ENCODE results near the gene KCNE3.
A peak's percentile ranks its signal among the peaks of the same experiment; 100 is the strongest.

Gene KCNE3

DNA sequence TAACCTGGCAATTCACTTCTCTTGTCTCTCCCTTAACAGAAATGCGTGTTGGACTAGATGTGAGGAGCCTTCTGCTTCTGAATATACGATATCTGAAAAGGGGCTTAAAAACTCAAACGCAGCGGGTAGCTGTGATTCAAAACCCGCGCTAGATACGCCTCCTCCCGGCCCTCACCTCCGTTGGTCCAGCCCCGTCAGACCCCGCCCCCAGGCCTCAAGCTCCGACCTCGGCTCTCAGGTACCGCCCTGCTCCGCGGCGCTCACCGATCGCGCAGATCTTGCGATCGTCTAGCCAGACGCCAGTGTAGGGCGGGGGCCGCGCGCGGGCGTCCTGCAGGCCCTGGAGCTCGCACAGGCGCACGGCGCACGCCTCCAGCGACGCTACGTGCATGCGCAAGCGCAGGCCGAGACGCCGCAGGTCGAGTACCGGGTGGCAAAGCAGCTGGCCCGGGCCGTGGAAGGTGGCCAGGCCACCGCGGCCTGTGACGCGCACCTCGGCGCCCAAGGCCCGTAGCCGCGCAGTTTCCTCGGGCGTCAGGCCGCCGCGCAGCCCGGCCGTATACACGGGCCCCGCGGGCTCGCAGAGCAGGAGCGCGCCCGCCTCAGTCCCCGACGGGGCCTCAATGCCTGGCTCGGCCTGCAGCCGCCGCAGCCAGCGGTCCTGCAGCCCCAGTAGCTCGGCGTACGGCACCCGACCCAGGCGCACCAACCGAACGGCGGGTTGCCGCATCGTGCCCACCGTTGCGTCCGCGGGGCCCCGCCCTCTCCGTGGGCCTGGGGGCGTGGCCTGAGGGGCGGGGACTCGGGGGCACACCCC lies 25.8 kb upstream of the KCNE3 start, which contains the start of gene LIPT2:
Gene LIPT2 (minus strand): TSS at position 751 of the 817 bp plus-strand sequence. CDS start 21 bp downstream, at position 730.
- Histone ChIP-seq H3K4me1 (ENCODE audit: low read length) (peaks cover 10% of the 10 kb centered on the region), H3K9ac (ENCODE audit: low read length) (peak within 1 kb of the TSS; percentile 86), H3K27ac (ENCODE audit: low read length) (peak within 1 kb of the TSS; percentile 79), H3K79me2 (ENCODE audit: low read length) (no peaks in the 10 kb centered on the region), H3K4me2 (ENCODE audit: low read length) (peak within 1 kb of the TSS; percentile 66), H3K4me3 (ENCODE audit: low read length) (peak within 1 kb of the TSS; percentile 81), H3K9me3 (ENCODE audit: insufficient read depth, low read length) (no peaks in the 10 kb centered on the region), H2AFZ (ENCODE audit: low read depth, low read length) (peak within 1 kb of the TSS; percentile 82), H3K36me3 (replicated peaks; ENCODE audit: low read depth, low read length) (no peaks in the 10 kb centered on the region), H3K27me3 (ENCODE audit: low read depth, low read length) (no peaks in the 10 kb centered on the region), H4K20me1 (ENCODE audit: insufficient read depth, low read length) (no peaks in the 10 kb centered on the region)
- no peak for TF ChIP-seq EZH2phosphoT487 (IDR thresholded peaks at IDR 0.05; ENCODE audit: low read depth)
- TF ChIP-seq, protein P1, sequence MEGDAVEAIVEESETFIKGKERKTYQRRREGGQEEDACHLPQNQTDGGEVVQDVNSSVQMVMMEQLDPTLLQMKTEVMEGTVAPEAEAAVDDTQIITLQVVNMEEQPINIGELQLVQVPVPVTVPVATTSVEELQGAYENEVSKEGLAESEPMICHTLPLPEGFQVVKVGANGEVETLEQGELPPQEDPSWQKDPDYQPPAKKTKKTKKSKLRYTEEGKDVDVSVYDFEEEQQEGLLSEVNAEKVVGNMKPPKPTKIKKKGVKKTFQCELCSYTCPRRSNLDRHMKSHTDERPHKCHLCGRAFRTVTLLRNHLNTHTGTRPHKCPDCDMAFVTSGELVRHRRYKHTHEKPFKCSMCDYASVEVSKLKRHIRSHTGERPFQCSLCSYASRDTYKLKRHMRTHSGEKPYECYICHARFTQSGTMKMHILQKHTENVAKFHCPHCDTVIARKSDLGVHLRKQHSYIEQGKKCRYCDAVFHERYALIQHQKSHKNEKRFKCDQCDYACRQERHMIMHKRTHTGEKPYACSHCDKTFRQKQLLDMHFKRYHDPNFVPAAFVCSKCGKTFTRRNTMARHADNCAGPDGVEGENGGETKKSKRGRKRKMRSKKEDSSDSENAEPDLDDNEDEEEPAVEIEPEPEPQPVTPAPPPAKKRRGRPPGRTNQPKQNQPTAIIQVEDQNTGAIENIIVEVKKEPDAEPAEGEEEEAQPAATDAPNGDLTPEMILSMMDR (IDR thresholded peaks at IDR 0.05; ENCODE audit: low read depth, low read length), result no peak

DNA sequence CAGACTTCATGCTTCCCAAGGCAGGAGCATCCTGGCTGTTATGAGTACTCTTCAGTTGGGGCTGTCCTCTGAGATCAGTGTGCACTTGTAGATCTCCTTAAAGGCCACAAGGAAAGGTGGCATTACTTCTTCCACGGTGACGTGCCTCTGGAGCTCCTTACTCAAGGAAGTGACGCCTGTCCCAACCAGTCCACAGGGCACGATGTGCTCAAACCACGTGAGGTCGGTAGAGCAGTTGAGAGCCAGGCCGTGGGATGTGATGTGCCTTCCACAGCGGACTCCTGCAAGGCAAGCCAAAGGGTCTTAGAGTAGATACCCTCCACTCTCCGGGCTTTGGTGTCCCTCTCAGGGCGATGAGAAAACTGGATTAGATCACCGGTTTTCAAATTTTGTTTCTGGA lies 24.7 kb upstream of the KCNE3 start:
- no peaks in the 10 kb centered on the region for H3K9me3 ChIP-seq (ENCODE audit: insufficient read depth, low read length)
- H3K9ac ChIP-seq (ENCODE audit: low read length), result peak overlapping the region; percentile 30; the same call in 1 of the 2 replicates
- H3K4me3 ChIP-seq (ENCODE audit: low read length), result peak overlapping the region; percentile 81
- no peaks in the 10 kb centered on the region for H3K79me2 ChIP-seq (ENCODE audit: low read length)
- no peaks in the 10 kb centered on the region for H3K27me3 ChIP-seq (ENCODE audit: low read depth, low read length)
- H4K20me1 ChIP-seq (ENCODE audit: insufficient read depth, low read length), result no peaks in the 10 kb centered on the region
- peak overlapping the region; percentile 66 for H3K4me2 ChIP-seq (ENCODE audit: low read length)
- H3K27ac ChIP-seq (ENCODE audit: low read length), result peak overlapping the region; percentile 79
- no peaks in the 10 kb centered on the region for H3K36me3 ChIP-seq (replicated peaks; ENCODE audit: low read depth, low read length)
- peaks cover 10% of the 10 kb centered on the region for H3K4me1 ChIP-seq (ENCODE audit: low read length)
- TF ChIP-seq EZH2phosphoT487 (IDR thresholded peaks at IDR 0.05; ENCODE audit: low read depth), result no peak
- TF ChIP-seq, protein P1 (IDR thresholded peaks at IDR 0.05; ENCODE audit: low read depth, low read length), result no peak
- H2AFZ ChIP-seq (ENCODE audit: low read depth, low read length), result no peak overlapping the region

DNA sequence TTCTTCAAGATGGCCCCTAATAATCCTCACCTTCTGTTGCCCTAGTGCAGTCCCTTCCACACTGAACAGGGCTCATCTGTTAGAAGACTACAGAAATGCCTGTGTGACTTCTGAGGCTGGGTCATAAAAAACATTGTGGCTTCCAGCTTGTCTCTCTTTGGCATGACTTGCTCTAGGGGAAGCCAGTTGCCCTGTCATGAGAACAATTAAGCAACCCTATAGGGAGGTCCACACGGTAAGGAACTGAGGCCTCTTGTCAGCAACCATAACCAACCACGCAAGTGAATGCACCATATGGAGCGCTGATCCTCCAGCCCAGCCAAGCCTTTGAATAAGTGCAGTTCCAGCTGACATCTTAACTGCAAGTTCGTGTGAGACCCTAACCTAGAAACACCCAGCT lies 23.6 kb upstream of the KCNE3 start:
- H3K9ac ChIP-seq (ENCODE audit: low read length), result no peak overlapping the region
- no peaks in the 10 kb centered on the region for H3K79me2 ChIP-seq (ENCODE audit: low read length)
- no peaks in the 10 kb centered on the region for H3K9me3 ChIP-seq (ENCODE audit: insufficient read depth, low read length)
- H3K36me3 ChIP-seq (replicated peaks; ENCODE audit: low read depth, low read length), result no peaks in the 10 kb centered on the region
- peaks cover 10% of the 10 kb centered on the region for H3K4me1 ChIP-seq (ENCODE audit: low read length)
- no peaks in the 10 kb centered on the region for H4K20me1 ChIP-seq (ENCODE audit: insufficient read depth, low read length)
- no peak overlapping the region for H3K4me2 ChIP-seq (ENCODE audit: low read length)
- no peaks in the 10 kb centered on the region for H3K27me3 ChIP-seq (ENCODE audit: low read depth, low read length)
- H3K4me3 ChIP-seq (ENCODE audit: low read length), result no peak overlapping the region
- no peak overlapping the region for H2AFZ ChIP-seq (ENCODE audit: low read depth, low read length)
- H3K27ac ChIP-seq (ENCODE audit: low read length), result no peak overlapping the region
- TF ChIP-seq EZH2phosphoT487 (IDR thresholded peaks at IDR 0.05; ENCODE audit: low read depth), result no peak
- TF ChIP-seq, protein P1 (IDR thresholded peaks at IDR 0.05; ENCODE audit: low read depth, low read length), result no peak

DNA sequence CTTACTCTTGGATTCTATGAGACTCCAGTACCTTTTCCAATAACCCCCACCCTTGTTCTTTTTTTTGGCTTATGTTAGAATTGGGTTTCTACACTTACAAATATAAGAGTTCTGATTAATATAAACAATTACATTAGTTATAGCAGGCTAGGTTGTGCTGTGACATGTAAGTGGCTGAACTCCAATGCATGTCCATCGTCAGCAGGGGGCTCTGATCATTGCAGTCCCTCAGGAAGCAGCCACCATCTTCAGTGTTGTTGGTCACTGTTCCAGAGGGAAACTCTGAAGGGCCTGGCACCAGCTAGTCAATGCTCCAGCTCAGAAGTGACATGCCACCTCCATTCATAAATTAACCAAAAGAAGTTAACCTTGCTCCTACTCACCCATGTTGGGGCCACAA lies 20.5 kb upstream of the KCNE3 start:
- Histone ChIP-seq H2AFZ (ENCODE audit: low read depth, low read length) (no peak overlapping the region), H3K4me2 (ENCODE audit: low read length) (no peak overlapping the region)

More for the DNA sequence above, 20.5 kb upstream of the KCNE3 start:
- no peaks in the 10 kb centered on the region for H3K79me2 ChIP-seq (ENCODE audit: low read length)
- H3K9me3 ChIP-seq (ENCODE audit: insufficient read depth, low read length), result no peaks in the 10 kb centered on the region
- H3K27ac ChIP-seq (ENCODE audit: low read length), result no peak overlapping the region
- peaks cover 5% of the 10 kb centered on the region for H3K4me1 ChIP-seq (ENCODE audit: low read length)
- H4K20me1 ChIP-seq (ENCODE audit: insufficient read depth, low read length), result no peaks in the 10 kb centered on the region
- no peaks in the 10 kb centered on the region for H3K27me3 ChIP-seq (ENCODE audit: low read depth, low read length)
- TF ChIP-seq EZH2phosphoT487 (IDR thresholded peaks at IDR 0.05; ENCODE audit: low read depth), result no peak
- TF ChIP-seq, protein P1 (IDR thresholded peaks at IDR 0.05; ENCODE audit: low read depth, low read length), result peak; percentile 28
- no peak overlapping the region for H3K4me3 ChIP-seq (ENCODE audit: low read length)
- H3K36me3 ChIP-seq (replicated peaks; ENCODE audit: low read depth, low read length), result no peaks in the 10 kb centered on the region
- no peak overlapping the region for H3K9ac ChIP-seq (ENCODE audit: low read length)
